ENCODE results near the gene SLC39A7. TPM values are rescaled to one million over a fixed set of nuclear protein-coding genes. Genes with fewer than 3 reads are reported as not detected.

The SLC39A7 gene
- total and polyA plus RNA-seq, 2 of the 13 experiments (the other 11 are each of a cell fraction or from before 2014, with no cell fraction given) = 142 to 229 TPM

DNA sequence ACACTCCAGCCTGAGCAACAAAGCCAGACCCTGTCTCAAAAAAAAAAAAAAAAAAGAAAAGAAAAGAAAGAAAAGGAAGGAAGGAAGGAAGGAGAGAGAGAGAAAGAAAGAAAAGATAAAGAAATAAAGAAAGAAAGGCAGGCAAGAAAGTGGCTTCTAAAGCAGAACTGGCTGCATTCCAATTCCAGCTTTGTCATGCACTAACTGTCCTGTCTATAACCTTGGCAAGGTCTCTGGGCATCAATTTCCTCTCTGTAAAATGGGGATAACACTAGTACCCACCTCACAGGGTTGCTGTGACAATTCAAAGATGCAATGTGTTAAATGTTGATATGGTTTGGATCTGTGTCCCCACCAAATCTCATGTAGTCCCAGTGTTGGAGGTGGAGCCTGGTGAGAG lies 35.7 kb downstream of the SLC39A7 start:
- H2AFZ ChIP-seq (ENCODE audit: low read length) = no peak overlapping the region
- in situ Hi-C loops (cut with HindIII; ENCODE audit: extremely low pct_ligation_motif_present, low pct_unique_long_range_greater_than_20kb) (no loop called here), intact Hi-C loops (cut with micrococcal nuclease; ENCODE audit: unreplicated experiment) (no loop called here)
- FAIRE-seq = no peak
- H3K79me2 ChIP-seq (ENCODE audit: insufficient read depth, low read length) = no peaks in the 10 kb centered on the region
- H3K27ac ChIP-seq (ENCODE audit: extremely low read length, insufficient read depth, low read length) = no peak overlapping the region
- no peaks in the 10 kb centered on the region for H4K20me1 ChIP-seq (ENCODE audit: insufficient read depth, low read length)
- H3K9ac ChIP-seq (ENCODE audit: insufficient read depth, low read depth, low read length) = no peak overlapping the region
- ChIA-PET CTCF (ENCODE audit: low intra/inter-chr PET ratio, low total read pairs) (no interaction called here), POLR2A (interaction anchor here (1.6 to 3.4 kb wide), 2 partner anchors 13 kb away, joined by 6 to 16 read pairs; no protein-coding TSS in a partner anchor)
- H3K4me1 ChIP-seq (ENCODE audit: insufficient read depth, low read length) = no peaks in the 10 kb centered on the region
- H3K4me3 ChIP-seq (replicated peaks in 1 of 3; ENCODE audit: insufficient read depth in 1 of 3, low read depth in 2 of 3, low read length in 3 of 3) = no peak overlapping the region
- no peak for ATAC-seq
- H3K9me3 ChIP-seq (ENCODE audit: low read length) = no peaks in the 10 kb centered on the region
- H3K36me3 ChIP-seq (replicated peaks in 1 of 2; ENCODE audit: control insufficient read depth in 1 of 2, insufficient read depth in 2 of 2, low read length in 2 of 2) = no peaks in the 10 kb centered on the region
- H3K4me2 ChIP-seq (ENCODE audit: low read depth, low read length) = no peak overlapping the region
- DNase-seq (ENCODE audit: low spot score) = no peak
- TF ChIP-seq ARID2 (CRISPR knock-in tag; IDR thresholded peaks at IDR 0.05; ENCODE audit: borderline replicate concordance) = no peak
- TF ChIP-seq NCOR1 (IDR thresholded peaks at IDR 0.05; ENCODE audit: borderline replicate concordance, low read length) = no peak
- no peak for TF ChIP-seq HOXA9 (CRISPR knock-in tag; IDR thresholded peaks at IDR 0.05; ENCODE audit: borderline replicate concordance)
- BruUV-seq (replicated peaks) = no TSS peak
- peaks cover 2 to 43% of the 10 kb centered on the region in 2 experiments; a peak in 4 of 5 replicates for H3K27me3 ChIP-seq (ENCODE audit: control insufficient read depth in 1 of 2, insufficient read depth in 2 of 2, low read length in 2 of 2)

DNA sequence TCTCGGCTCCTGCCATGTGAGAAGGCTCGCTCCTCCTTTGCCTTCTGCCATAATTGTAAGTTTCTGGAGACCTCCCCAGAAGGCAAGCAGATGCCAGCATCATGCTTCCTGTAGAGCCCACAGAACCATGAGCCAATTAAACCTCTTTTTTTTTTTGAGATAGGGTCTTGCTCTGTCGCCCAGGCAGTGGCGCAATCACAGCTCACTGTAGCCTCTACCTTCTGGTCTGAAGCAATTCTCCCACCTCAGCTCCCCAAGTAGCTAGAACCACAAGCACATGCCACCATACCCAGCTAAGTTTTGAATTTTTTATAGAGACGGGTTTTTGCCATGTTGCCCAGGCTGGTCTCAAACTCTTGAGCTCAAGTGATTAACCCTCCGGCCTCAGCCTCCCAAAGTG lies 36.2 kb downstream of the SLC39A7 start:
- H3K36me3 ChIP-seq (replicated peaks in 1 of 2; ENCODE audit: control insufficient read depth in 1 of 2, insufficient read depth in 2 of 2, low read length in 2 of 2) = no peaks in the 10 kb centered on the region
- no peaks in the 10 kb centered on the region for H3K9me3 ChIP-seq (ENCODE audit: low read length)
- H3K4me3 ChIP-seq (replicated peaks in 1 of 3; ENCODE audit: insufficient read depth in 1 of 3, low read depth in 2 of 3, low read length in 3 of 3) = no peak overlapping the region
- peaks cover 2 to 44% of the 10 kb centered on the region in 2 experiments; a peak in 4 of 5 replicates for H3K27me3 ChIP-seq (ENCODE audit: control insufficient read depth in 1 of 2, insufficient read depth in 2 of 2, low read length in 2 of 2)
- H3K9ac ChIP-seq (ENCODE audit: insufficient read depth, low read depth, low read length) = no peak overlapping the region
- no TSS peak for BruUV-seq (replicated peaks)
- DNase-seq (ENCODE audit: low spot score) = no peak
- no peaks in the 10 kb centered on the region for H4K20me1 ChIP-seq (ENCODE audit: insufficient read depth, low read length)
- CTCF ChIA-PET (ENCODE audit: low intra/inter-chr PET ratio, low total read pairs) = no interaction called here
- H3K4me2 ChIP-seq (ENCODE audit: low read depth, low read length) = no peak overlapping the region
- 40% methylated on average over 6 of the region's 6 CpGs for WGBS (ENCODE audit: low lambda C conversion rate)
- no peak overlapping the region for H2AFZ ChIP-seq (ENCODE audit: low read length)
- ATAC-seq = no peak
- FAIRE-seq = no peak
- H3K4me1 ChIP-seq (ENCODE audit: insufficient read depth, low read length) = no peaks in the 10 kb centered on the region
- no peaks in the 10 kb centered on the region for H3K79me2 ChIP-seq (ENCODE audit: insufficient read depth, low read length)
- H3K27ac ChIP-seq (ENCODE audit: extremely low read length, insufficient read depth, low read length) = no peak overlapping the region
- TF ChIP-seq CEBPB (IDR thresholded peaks at IDR 0.05; ENCODE audit: borderline replicate concordance, low read depth, low read length) (0 out of 2 replicates have a peak, but pooled peaks have one; percentile 16), ZNF547 (CRISPR knock-in tag; IDR thresholded peaks at IDR 0.05) (no peak), PHF5A (CRISPR knock-in tag; IDR thresholded peaks at IDR 0.05; ENCODE audit: low read depth, unreplicated experiment) (no peak)
- TF ChIP-seq, protein P1, sequence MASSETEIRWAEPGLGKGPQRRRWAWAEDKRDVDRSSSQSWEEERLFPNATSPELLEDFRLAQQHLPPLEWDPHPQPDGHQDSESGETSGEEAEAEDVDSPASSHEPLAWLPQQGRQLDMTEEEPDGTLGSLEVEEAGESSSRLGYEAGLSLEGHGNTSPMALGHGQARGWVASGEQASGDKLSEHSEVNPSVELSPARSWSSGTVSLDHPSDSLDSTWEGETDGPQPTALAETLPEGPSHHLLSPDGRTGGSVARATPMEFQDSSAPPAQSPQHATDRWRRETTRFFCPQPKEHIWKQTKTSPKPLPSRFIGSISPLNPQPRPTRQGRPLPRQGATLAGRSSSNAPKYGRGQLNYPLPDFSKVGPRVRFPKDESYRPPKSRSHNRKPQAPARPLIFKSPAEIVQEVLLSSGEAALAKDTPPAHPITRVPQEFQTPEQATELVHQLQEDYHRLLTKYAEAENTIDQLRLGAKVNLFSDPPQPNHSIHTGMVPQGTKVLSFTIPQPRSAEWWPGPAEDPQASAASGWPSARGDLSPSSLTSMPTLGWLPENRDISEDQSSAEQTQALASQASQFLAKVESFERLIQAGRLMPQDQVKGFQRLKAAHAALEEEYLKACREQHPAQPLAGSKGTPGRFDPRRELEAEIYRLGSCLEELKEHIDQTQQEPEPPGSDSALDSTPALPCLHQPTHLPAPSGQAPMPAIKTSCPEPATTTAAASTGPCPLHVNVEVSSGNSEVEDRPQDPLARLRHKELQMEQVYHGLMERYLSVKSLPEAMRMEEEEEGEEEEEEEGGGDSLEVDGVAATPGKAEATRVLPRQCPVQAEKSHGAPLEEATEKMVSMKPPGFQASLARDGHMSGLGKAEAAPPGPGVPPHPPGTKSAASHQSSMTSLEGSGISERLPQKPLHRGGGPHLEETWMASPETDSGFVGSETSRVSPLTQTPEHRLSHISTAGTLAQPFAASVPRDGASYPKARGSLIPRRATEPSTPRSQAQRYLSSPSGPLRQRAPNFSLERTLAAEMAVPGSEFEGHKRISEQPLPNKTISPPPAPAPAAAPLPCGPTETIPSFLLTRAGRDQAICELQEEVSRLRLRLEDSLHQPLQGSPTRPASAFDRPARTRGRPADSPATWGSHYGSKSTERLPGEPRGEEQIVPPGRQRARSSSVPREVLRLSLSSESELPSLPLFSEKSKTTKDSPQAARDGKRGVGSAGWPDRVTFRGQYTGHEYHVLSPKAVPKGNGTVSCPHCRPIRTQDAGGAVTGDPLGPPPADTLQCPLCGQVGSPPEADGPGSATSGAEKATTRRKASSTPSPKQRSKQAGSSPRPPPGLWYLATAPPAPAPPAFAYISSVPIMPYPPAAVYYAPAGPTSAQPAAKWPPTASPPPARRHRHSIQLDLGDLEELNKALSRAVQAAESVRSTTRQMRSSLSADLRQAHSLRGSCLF (CRISPR knock-in tag; IDR thresholded peaks at IDR 0.05; ENCODE audit: borderline replicate concordance) = no peak
- TF ChIP-seq, protein P2, sequence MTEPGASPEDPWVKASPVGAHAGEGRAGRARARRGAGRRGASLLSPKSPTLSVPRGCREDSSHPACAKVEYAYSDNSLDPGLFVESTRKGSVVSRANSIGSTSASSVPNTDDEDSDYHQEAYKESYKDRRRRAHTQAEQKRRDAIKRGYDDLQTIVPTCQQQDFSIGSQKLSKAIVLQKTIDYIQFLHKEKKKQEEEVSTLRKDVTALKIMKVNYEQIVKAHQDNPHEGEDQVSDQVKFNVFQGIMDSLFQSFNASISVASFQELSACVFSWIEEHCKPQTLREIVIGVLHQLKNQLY (CRISPR knock-in tag; IDR thresholded peaks at IDR 0.05) = no peak
- in situ Hi-C loops (cut with HindIII; ENCODE audit: extremely low pct_ligation_motif_present, low pct_unique_long_range_greater_than_20kb) = no loop called here
- intact Hi-C loops (cut with micrococcal nuclease; ENCODE audit: unreplicated experiment) = no loop called here
- POLR2A ChIA-PET = interaction anchor here (3.4 kb wide), 1 partner anchor 12 kb away, joined by 16 read pairs; no protein-coding TSS in a partner anchor
